C4-2B (cell line): Measurements from ENCODE around the gene ZNRF3.

Source experiments
- H3K27ac ChIP-seq: fragments of 450-650 bp; 2 replicates; pipeline ENCODE4 v1.5.1; 2017
- ZFX ChIP-seq: fragments of 450-650 bp; IDR thresholded peaks from 2 replicates; pipeline ENCODE4 v1.6.1; 2017
- TF ChIP-seq, protein P1 (sequence below): fragments of 450-650 bp; conservative IDR thresholded peaks from 2 replicates; pipeline ENCODE4 v1.5.1; 2017; ENCODE audit warnings: mild to moderate bottlenecking

ZNRF3 gene

DNA sequence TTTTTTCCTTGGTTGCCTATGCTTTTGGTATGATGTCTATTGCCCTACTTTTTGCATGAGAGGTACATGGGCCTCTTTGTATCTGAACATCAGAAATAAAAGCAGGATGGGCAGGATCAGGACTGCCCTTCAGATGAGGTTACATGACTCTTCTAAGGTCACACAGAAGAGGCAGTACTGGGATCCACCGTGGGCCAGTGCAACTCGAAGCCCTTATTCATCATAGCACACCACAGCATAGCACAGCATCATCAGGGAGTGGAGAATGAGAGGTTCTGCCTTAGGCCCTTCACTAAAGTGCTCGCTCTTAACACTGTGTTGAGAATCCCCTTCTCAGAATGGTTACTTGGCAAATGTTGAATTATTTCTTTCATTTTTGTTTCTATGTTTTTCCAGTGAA, 90.0 kb downstream of the ZNRF3 start:
- TF ChIP-seq, protein P1, sequence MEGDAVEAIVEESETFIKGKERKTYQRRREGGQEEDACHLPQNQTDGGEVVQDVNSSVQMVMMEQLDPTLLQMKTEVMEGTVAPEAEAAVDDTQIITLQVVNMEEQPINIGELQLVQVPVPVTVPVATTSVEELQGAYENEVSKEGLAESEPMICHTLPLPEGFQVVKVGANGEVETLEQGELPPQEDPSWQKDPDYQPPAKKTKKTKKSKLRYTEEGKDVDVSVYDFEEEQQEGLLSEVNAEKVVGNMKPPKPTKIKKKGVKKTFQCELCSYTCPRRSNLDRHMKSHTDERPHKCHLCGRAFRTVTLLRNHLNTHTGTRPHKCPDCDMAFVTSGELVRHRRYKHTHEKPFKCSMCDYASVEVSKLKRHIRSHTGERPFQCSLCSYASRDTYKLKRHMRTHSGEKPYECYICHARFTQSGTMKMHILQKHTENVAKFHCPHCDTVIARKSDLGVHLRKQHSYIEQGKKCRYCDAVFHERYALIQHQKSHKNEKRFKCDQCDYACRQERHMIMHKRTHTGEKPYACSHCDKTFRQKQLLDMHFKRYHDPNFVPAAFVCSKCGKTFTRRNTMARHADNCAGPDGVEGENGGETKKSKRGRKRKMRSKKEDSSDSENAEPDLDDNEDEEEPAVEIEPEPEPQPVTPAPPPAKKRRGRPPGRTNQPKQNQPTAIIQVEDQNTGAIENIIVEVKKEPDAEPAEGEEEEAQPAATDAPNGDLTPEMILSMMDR = no peak
- TF ChIP-seq ZFX = no peak
- no peak overlapping the region for H3K27ac ChIP-seq

DNA sequence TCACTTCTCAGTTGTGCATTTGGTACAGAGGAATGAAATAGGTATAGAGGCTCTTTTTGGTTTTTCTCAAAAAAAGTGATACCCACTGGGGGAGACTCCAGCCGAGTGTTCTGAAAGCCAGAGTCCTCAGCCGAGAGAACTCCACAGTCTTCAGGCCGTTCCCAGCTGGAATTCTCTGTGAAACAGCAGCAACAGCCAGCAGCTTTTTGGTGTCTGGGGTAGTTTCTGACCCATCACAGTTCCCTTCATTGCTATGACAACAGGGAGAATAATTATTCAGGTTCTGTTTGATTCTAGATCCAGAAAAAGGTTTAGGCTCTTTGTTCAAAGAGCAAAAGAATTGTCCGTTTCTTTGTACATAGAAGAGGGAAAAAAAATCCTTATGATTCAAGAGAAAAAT, 93.7 kb downstream of the ZNRF3 start:
- TF ChIP-seq, protein P1 = no peak
- no peak for TF ChIP-seq ZFX
- no peak overlapping the region for H3K27ac ChIP-seq

DNA sequence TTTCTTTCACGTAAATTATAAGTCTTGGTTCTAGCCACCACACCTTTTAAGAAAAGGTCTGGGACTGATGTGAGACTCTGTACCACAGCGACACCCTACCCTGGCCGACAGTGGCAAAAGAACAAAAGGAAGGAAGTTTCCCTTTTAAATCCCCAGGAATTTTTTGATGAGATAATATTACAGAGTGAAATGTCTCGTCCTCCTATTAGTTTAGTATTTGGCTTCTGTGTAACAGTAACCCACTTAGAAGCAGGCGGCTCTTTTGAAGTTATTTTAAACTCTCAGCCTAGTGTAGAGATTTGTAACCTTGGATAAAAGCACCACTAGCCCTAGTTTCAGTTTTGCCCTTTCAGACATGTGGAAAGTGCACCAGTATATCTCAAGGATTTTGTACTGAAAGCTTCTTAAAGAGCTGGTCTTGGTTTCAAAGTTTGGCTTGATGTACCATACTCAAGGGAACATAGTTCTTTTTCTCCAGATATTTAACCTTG, 94.2 kb downstream of the ZNRF3 start:
- TF ChIP-seq ZFX = no peak
- TF ChIP-seq, protein P1 = no peak

DNA sequence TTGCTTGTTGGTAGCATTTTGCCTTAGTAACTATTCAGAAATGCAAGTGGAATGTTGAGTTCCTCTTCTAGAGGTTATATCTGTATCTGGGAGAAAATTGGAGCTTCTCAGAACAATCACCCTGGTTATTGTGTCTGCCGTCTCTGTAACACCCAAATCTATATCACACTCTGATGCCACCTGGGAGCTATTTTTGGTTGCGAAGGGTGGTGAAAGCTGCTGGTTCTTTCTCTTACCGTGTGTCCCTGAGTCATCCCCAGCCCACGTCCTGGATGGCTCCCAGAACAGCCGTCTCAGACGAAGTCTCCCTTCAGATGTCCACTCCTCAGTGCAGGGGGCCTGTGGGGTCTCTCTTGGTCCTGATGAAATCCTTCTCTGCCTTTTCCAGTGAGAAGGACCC, 94.8 kb downstream of the ZNRF3 start:
- no peak overlapping the region for H3K27ac ChIP-seq
- TF ChIP-seq ZFX = no peak
- TF ChIP-seq, protein P1 = no peak

More for the DNA sequence above, 94.2 kb downstream of the ZNRF3 start:
- no peak overlapping the region for H3K27ac ChIP-seq

DNA sequence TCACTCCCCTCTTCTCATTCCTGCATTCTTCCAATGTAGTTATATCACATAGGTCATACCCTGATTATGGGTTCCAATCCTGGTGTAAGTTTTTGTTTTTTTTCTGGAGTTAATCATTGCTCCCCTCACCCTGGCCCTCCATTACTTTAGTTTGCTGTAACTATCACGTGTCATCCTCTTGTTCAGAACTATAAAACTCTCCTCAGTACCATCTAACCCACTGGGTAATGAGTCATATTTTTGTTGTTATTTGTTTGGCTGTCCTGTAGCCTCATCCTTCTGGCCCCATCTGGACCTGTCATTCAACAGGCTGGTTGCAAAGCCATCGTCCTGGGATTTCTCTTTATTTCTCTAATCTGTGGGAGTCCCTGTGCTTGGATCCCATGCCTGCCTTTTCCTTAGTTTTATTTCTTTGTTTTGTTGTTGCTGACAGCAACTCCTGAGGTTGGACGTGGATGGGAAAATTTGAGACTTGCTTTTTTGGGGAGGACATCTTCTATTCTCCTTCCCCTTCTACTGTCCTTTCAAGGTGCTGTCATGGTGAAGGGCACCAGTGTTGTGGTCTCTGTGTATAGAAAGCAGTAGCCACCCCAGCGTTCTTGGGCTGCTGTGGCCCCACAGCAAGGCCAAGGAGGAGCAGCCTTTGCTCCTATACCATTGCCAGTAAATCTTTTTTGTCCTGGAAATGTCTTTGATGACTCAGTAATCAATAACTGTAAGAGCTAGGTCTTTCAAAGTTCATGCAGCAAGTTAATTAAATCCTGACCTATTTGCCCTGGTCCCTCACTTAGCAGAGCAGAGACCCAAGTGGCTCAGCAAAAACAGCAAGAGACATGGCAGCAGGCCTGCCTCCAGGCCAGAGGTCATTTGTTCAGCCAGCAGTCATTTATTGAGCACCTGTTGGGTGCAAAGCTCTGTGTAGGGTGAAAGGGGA, 95.8 kb downstream of the ZNRF3 start:
- TF ChIP-seq ZFX = no peak
- TF ChIP-seq, protein P1 = no peak
- no peak overlapping the region for H3K27ac ChIP-seq

DNA sequence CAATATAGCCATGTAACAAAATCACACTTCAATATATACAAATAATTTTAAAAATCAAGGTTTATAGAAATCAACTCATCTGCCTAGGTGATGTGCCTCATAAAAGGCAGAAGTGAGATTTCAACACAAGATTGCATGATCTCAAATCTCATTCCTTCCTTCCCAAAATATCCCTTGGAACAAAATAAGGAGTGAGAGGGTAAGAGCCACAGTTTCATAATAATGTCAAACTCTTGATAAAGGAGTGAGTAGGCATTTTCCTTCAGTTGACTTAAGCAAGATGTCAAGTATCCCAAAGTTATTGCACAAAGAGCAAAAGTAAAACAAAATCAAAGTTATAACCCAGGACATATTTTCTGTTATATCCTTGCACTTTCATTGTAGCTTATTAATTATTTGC, 97.0 kb downstream of the ZNRF3 start:
- TF ChIP-seq ZFX = no peak
- TF ChIP-seq, protein P1 = no peak

GRCh38 chr22:28981818-28982499, 98.6 kb downstream of the ZNRF3 start:
- no peak overlapping the region for H3K27ac ChIP-seq

More for the DNA sequence above, 97.0 kb downstream of the ZNRF3 start:
- H3K27ac ChIP-seq = no peak overlapping the region

More at GRCh38 chr22:28981818-28982499, 98.6 kb downstream of the ZNRF3 start:
- TF ChIP-seq, protein P1 = no peak
